SJCRH30 (cell line): ENCODE data around the gene CACNB4. TPM values are rescaled to one million over a fixed set of nuclear protein-coding genes. Genes with fewer than 3 reads are reported as not detected.

Experiments
- DNase-seq, 2 experiments: peaks; one replicate each; pipeline ENCODE4 v3.0.0-alpha.2; 2015 to 2020
- H3K27ac ChIP-seq: fragments of 250-450 bp; sonication (Bioruptor Pico); 2 replicates; pipeline ENCODE4 v1.5.1; 2020; ENCODE audit warnings: mild to moderate bottlenecking, moderate library complexity
- H3K27me3 ChIP-seq: fragments of 250-450 bp; sonication (Bioruptor Pico); 2 replicates; pipeline ENCODE4 v1.5.1; 2020; ENCODE audit warnings: mild to moderate bottlenecking, moderate library complexity
- H3K36me3 ChIP-seq: fragments of 250-450 bp; sonication (Bioruptor Pico); 2 replicates; pipeline ENCODE4 v1.5.1; 2020; ENCODE audit warnings: mild to moderate bottlenecking, moderate library complexity
- H3K4me1 ChIP-seq: fragments of 250-450 bp; sonication (Bioruptor Pico); 2 replicates; pipeline ENCODE4 v1.5.1; 2020; ENCODE audit warnings: mild to moderate bottlenecking, moderate library complexity
- H3K4me3 ChIP-seq: fragments of 250-450 bp; sonication (Bioruptor Pico); 2 replicates; pipeline ENCODE4 v1.5.1; 2020; ENCODE audit warnings: mild to moderate bottlenecking, moderate library complexity
- H3K9me3 ChIP-seq: fragments of 250-450 bp; sonication (Bioruptor Pico); replicated peaks from 2 replicates; pipeline ENCODE4 v1.5.1; 2020; ENCODE audit warnings: mild to moderate bottlenecking, moderate library complexity
- total RNA-seq: library from RNA; depleted of rRNA; stranded (reverse); fragments of >200 nt; shearing (Covaris generic); gene quantifications from 2 replicates; pipeline ENCODE4 v1.2.3, GENCODE V29; 2014

Gene CACNB4
- total RNA-seq, 1 experiment from 2014 or later: 2.2 TPM

GRCh38 chr2:151860210-151860609, 238.6 kb downstream of the CACNB4 start:
- H3K27me3 ChIP-seq: no peaks in the 10 kb centered on the region

GRCh38 chr2:151857650-151858049, 241.2 kb downstream of the CACNB4 start:
- DNase-seq: no peak
- Histone ChIP-seq H3K27ac (no peak overlapping the region), H3K4me3 (no peak overlapping the region), H3K36me3 (no peaks in the 10 kb centered on the region), H3K4me1 (peaks cover 9% of the 10 kb centered on the region), H3K9me3 (no peaks in the 10 kb centered on the region), H3K27me3 (no peaks in the 10 kb centered on the region)

More at GRCh38 chr2:151860210-151860609, 238.6 kb downstream of the CACNB4 start:
- Histone ChIP-seq H3K4me1 (no peaks in the 10 kb centered on the region), H3K36me3 (no peaks in the 10 kb centered on the region), H3K9me3 (no peaks in the 10 kb centered on the region), H3K27ac (no peak overlapping the region), H3K4me3 (no peak overlapping the region)
- no peak for DNase-seq

GRCh38 chr2:151855111-151855510, 243.7 kb downstream of the CACNB4 start:
- Histone ChIP-seq H3K27ac (no peak overlapping the region), H3K4me3 (no peak overlapping the region), H3K36me3 (no peaks in the 10 kb centered on the region), H3K9me3 (no peaks in the 10 kb centered on the region), H3K4me1 (peaks cover 26% of the 10 kb centered on the region), H3K27me3 (no peaks in the 10 kb centered on the region)
- DNase-seq: no peak

- H3K27me3 ChIP-seq: no peaks in the 10 kb centered on the region
- DNase-seq: no peak
- no peaks in the 10 kb centered on the region for H3K36me3 ChIP-seq
These were observed 245.6 kb downstream of the CACNB4 start for GRCh38 chr2:151853070-151853758.

GRCh38 chr2:151852260-151853069, 246.4 kb downstream of the CACNB4 start:
- Histone ChIP-seq H3K27me3 (no peaks in the 10 kb centered on the region), H3K4me1 (peaks cover 26% of the 10 kb centered on the region), H3K36me3 (no peaks in the 10 kb centered on the region), H3K4me3 (no peak overlapping the region), H3K27ac (peak overlapping the region; percentile 38), H3K9me3 (no peaks in the 10 kb centered on the region)
- peak; percentile 11 to 34 for DNase-seq

More at GRCh38 chr2:151853070-151853758, 245.6 kb downstream of the CACNB4 start:
- Histone ChIP-seq H3K4me3 (no peak overlapping the region), H3K9me3 (no peaks in the 10 kb centered on the region), H3K4me1 (peaks cover 26% of the 10 kb centered on the region), H3K27ac (no peak overlapping the region)

- no peaks in the 10 kb centered on the region for H3K27me3 ChIP-seq
- H3K27ac ChIP-seq: peak overlapping the region; percentile 38
- DNase-seq: peak; percentile 35 to 55
- no peak overlapping the region for H3K4me3 ChIP-seq
- H3K9me3 ChIP-seq: no peaks in the 10 kb centered on the region
- H3K4me1 ChIP-seq: peaks cover 26% of the 10 kb centered on the region
- H3K36me3 ChIP-seq: no peaks in the 10 kb centered on the region
These were observed 247.1 kb downstream of the CACNB4 start for GRCh38 chr2:151851761-151852160.

- H3K9me3 ChIP-seq: no peaks in the 10 kb centered on the region
- no peak overlapping the region for H3K4me3 ChIP-seq
- no peak overlapping the region for H3K27ac ChIP-seq
- no peaks in the 10 kb centered on the region for H3K36me3 ChIP-seq
- peaks cover 26% of the 10 kb centered on the region for H3K4me1 ChIP-seq
- no peaks in the 10 kb centered on the region for H3K27me3 ChIP-seq
- DNase-seq: no peak
These were observed 249.3 kb downstream of the CACNB4 start for GRCh38 chr2:151849413-151850010.

- no peak for DNase-seq
- Histone ChIP-seq H3K4me3 (no peak overlapping the region), H3K36me3 (no peaks in the 10 kb centered on the region), H3K27me3 (no peaks in the 10 kb centered on the region), H3K4me1 (peaks cover 16% of the 10 kb centered on the region), H3K27ac (no peak overlapping the region), H3K9me3 (no peaks in the 10 kb centered on the region)
These were observed 253.0 kb downstream of the CACNB4 start for GRCh38 chr2:151845884-151846283.

- no peak for DNase-seq
- Histone ChIP-seq H3K27ac (no peak overlapping the region), H3K9me3 (no peaks in the 10 kb centered on the region), H3K27me3 (no peaks in the 10 kb centered on the region), H3K36me3 (no peaks in the 10 kb centered on the region), H3K4me3 (no peak overlapping the region), H3K4me1 (peaks cover 16% of the 10 kb centered on the region)
These were observed 253.4 kb downstream of the CACNB4 start for GRCh38 chr2:151845481-151845880.

GRCh38 chr2:151844211-151844896, 254.5 kb downstream of the CACNB4 start:
- no peaks in the 10 kb centered on the region for H3K27me3 ChIP-seq
- no peaks in the 10 kb centered on the region for H3K9me3 ChIP-seq
- no peak overlapping the region for H3K4me3 ChIP-seq
- no peaks in the 10 kb centered on the region for H3K36me3 ChIP-seq
- no peak for DNase-seq
- H3K27ac ChIP-seq: no peak overlapping the region
- peaks cover 16% of the 10 kb centered on the region for H3K4me1 ChIP-seq

- Histone ChIP-seq H3K27ac (peak overlapping the region; percentile 68), H3K4me3 (no peak overlapping the region), H3K36me3 (no peaks in the 10 kb centered on the region), H3K4me1 (peaks cover 16% of the 10 kb centered on the region), H3K9me3 (no peaks in the 10 kb centered on the region), H3K27me3 (no peaks in the 10 kb centered on the region)
- no peak for DNase-seq
These were observed 255.2 kb downstream of the CACNB4 start for GRCh38 chr2:151843691-151844061.

GRCh38 chr2:151842830-151843690, 255.8 kb downstream of the CACNB4 start:
- no peak overlapping the region for H3K4me3 ChIP-seq
- peaks cover 16% of the 10 kb centered on the region for H3K4me1 ChIP-seq
- H3K27me3 ChIP-seq: no peaks in the 10 kb centered on the region
- H3K27ac ChIP-seq: peak overlapping the region; percentile 68
- no peaks in the 10 kb centered on the region for H3K36me3 ChIP-seq
- DNase-seq: peak; percentile 63 to 79
- no peaks in the 10 kb centered on the region for H3K9me3 ChIP-seq

GRCh38 chr2:151841047-151841424, 257.8 kb downstream of the CACNB4 start:
- Histone ChIP-seq H3K27me3 (no peaks in the 10 kb centered on the region), H3K4me1 (peaks cover 16% of the 10 kb centered on the region), H3K9me3 (no peaks in the 10 kb centered on the region), H3K27ac (no peak overlapping the region), H3K36me3 (no peaks in the 10 kb centered on the region), H3K4me3 (no peak overlapping the region)
- DNase-seq: no peak
